ENCODE data around the gene UGT1A1.

Gene UGT1A1

GRCh38 chr2:233807966-233808935, 48.2 kb downstream of the UGT1A1 start:
- TF ChIP-seq MAX (IDR thresholded peaks at IDR 0.05; ENCODE audit: low read depth, low read length) (no peak), MYC (IDR thresholded peaks at IDR 0.05; ENCODE audit: low read depth, low read length) (no peak), CTCF (IDR thresholded peaks at IDR 0.05; ENCODE audit: low read depth, low read length) (no peak), POLR2A (IDR thresholded peaks at IDR 0.05; ENCODE audit: extremely low read depth, insufficient read length) (no peak)
- DNase-seq (ENCODE audit: low read depth), result no peak
- no peak overlapping the region for H3K4me3 ChIP-seq (ENCODE audit: low read depth, low read length)

GRCh38 chr2:233810385-233810784, 50.3 kb downstream of the UGT1A1 start:
- DNase-seq (ENCODE audit: low read depth), result no peak
- H3K4me3 ChIP-seq (ENCODE audit: low read depth, low read length), result no peak overlapping the region
- no peak for TF ChIP-seq CTCF (IDR thresholded peaks at IDR 0.05; ENCODE audit: low read depth, low read length)

- no peak overlapping the region for H3K4me3 ChIP-seq (ENCODE audit: low read depth, low read length)
- TF ChIP-seq MAX (IDR thresholded peaks at IDR 0.05; ENCODE audit: low read depth, low read length) (no peak), POLR2A (IDR thresholded peaks at IDR 0.05; ENCODE audit: extremely low read depth, insufficient read length) (no peak), CTCF (IDR thresholded peaks at IDR 0.05; ENCODE audit: low read depth, low read length) (no peak), MYC (IDR thresholded peaks at IDR 0.05; ENCODE audit: low read depth, low read length) (no peak)
- DNase-seq (ENCODE audit: low read depth), result no peak
These were observed 51.0 kb downstream of the UGT1A1 start for GRCh38 chr2:233811087-233811486.

GRCh38 chr2:233811732-233812131, 51.7 kb downstream of the UGT1A1 start:
- TF ChIP-seq MAX (IDR thresholded peaks at IDR 0.05; ENCODE audit: low read depth, low read length) (no peak), MYC (IDR thresholded peaks at IDR 0.05; ENCODE audit: low read depth, low read length) (no peak), POLR2A (IDR thresholded peaks at IDR 0.05; ENCODE audit: extremely low read depth, insufficient read length) (no peak), CTCF (IDR thresholded peaks at IDR 0.05; ENCODE audit: low read depth, low read length) (no peak)
- DNase-seq (ENCODE audit: low read depth), result no peak
- no peak overlapping the region for H3K4me3 ChIP-seq (ENCODE audit: low read depth, low read length)

- DNase-seq (ENCODE audit: low read depth), result no peak
- TF ChIP-seq CTCF (IDR thresholded peaks at IDR 0.05; ENCODE audit: low read depth, low read length) (no peak), MYC (IDR thresholded peaks at IDR 0.05; ENCODE audit: low read depth, low read length) (no peak), POLR2A (IDR thresholded peaks at IDR 0.05; ENCODE audit: extremely low read depth, insufficient read length) (no peak), MAX (IDR thresholded peaks at IDR 0.05; ENCODE audit: low read depth, low read length) (no peak)
- no peak overlapping the region for H3K4me3 ChIP-seq (ENCODE audit: low read depth, low read length)
These were observed 53.4 kb downstream of the UGT1A1 start for GRCh38 chr2:233813236-233814055.

All from NB4 (cell line).